OCI-LY7 (cell line): ENCODE data around the gene LYPD1. TPM values are rescaled to one million over a fixed set of nuclear protein-coding genes. Genes with fewer than 3 reads are reported as not detected.
A peak's percentile ranks its signal among the peaks of the same experiment; 100 is the strongest.

Source experiments
- BruUV-seq: library from RNA; stranded (reverse); fragments of 400-500 nt; replicated peaks from 2 replicates; lab custom pipeline; 2021; lab: Mats Ljungman, UMichigan
- CTCF ChIA-PET: fragments of 300-600 bp; sonication (Branson Sonifier 250); formaldehyde crosslinking; loops from one replicate; lab custom pipeline; 2022; ENCODE audit warnings: antibody characterized with exemption; ENCODE audit not compliant: unreplicated experiment; lab: Charles Lee
- POLR2A ChIA-PET: fragments of 300-600 bp; sonication (Branson Sonifier 250); formaldehyde crosslinking; loops from one replicate; lab custom pipeline; 2022; ENCODE audit warnings: antibody characterized with exemption; lab: Charles Lee
- DNase-seq: peaks from one replicate; pipeline ENCODE4 v3.0.0-alpha.2; 2015; ENCODE audit warnings: low spot score
- H2AFZ ChIP-seq: fragments of 200-600 bp; sonication (generic), shearing (Covaris generic); 2 replicates; pipeline ENCODE4 v1.6.1; 2014; ENCODE audit warnings: mild to moderate bottlenecking, antibody characterized with exemption, low read length, moderate library complexity
- H3K27ac ChIP-seq: fragments of 200-600 bp; sonication (generic); 2 replicates; pipeline ENCODE4 v1.5.1; 2014; ENCODE audit warnings: mixed run types, low read depth, mild to moderate bottlenecking, moderate library complexity, low read length, inconsistent platforms; ENCODE audit not compliant: poor library complexity, severe bottlenecking
- H3K36me3 ChIP-seq: fragments of 200-600 bp; sonication (generic); 2 replicates; pipeline ENCODE4 v1.6.1; 2014; ENCODE audit warnings: mild to moderate bottlenecking, antibody characterized with exemption, low read length, moderate library complexity, mixed read lengths; ENCODE audit not compliant: insufficient read depth
- H3K4me1 ChIP-seq: fragments of 200-600 bp; sonication (generic); 2 replicates; pipeline ENCODE4 v1.5.1; 2014; ENCODE audit warnings: mild to moderate bottlenecking, low read length; ENCODE audit not compliant: insufficient read depth, poor library complexity, severe bottlenecking
- H3K4me2 ChIP-seq: fragments of 200-600 bp; sonication (generic); 2 replicates; pipeline ENCODE4 v1.6.1; 2014; ENCODE audit warnings: mild to moderate bottlenecking, low read length
- H3K4me3 ChIP-seq: fragments of 200-600 bp; sonication (generic); 2 replicates; pipeline ENCODE4 v1.5.1; 2014; ENCODE audit warnings: mild to moderate bottlenecking, low read depth, low read length; ENCODE audit not compliant: poor library complexity, severe bottlenecking
- H3K79me2 ChIP-seq: fragments of 200-600 bp; sonication (generic); 2 replicates; pipeline ENCODE4 v1.6.1; 2016; ENCODE audit warnings: low read depth, mild to moderate bottlenecking, low read length, moderate library complexity, mixed read lengths; ENCODE audit not compliant: insufficient read depth
- H3K9me2 ChIP-seq: fragments of 200-600 bp; sonication (generic); 2 replicates; pipeline ENCODE4 v1.6.1; 2016; ENCODE audit warnings: mild to moderate bottlenecking, low read length, mixed read lengths; ENCODE audit not compliant: insufficient read depth
- H3K9me3 ChIP-seq: fragments of 200-600 bp; sonication (generic); 2 replicates; pipeline ENCODE4 v1.6.1; 2014; ENCODE audit warnings: mild to moderate bottlenecking, mixed run types, low read length, mixed read lengths
- H4K20me1 ChIP-seq: fragments of 200-600 bp; sonication (generic); 2 replicates; pipeline ENCODE4 v1.6.1; 2014; ENCODE audit warnings: mild to moderate bottlenecking, antibody characterized with exemption, low read length, moderate library complexity, mixed read lengths; ENCODE audit not compliant: insufficient read depth
- EZH2phosphoT487 ChIP-seq: fragments of 200-600 bp; sonication (generic); IDR thresholded peaks from 2 replicates; pipeline ENCODE4 v1.6.1; 2018; ENCODE audit warnings: low read depth, borderline replicate concordance, mild to moderate bottlenecking, mixed run types, antibody characterized with exemption, low read length, moderate library complexity, mixed read lengths
- intact Hi-C: fragments of 100-400 bp; cut with micrococcal nuclease; formaldehyde crosslinking; loops from one replicate; pipeline ENCODE4 v1.10.0; 2022; ENCODE audit not compliant: unreplicated experiment
- total RNA-seq, 2 experiments: library from RNA; depleted of rRNA in 1 of 2; stranded (reverse); fragments of >200 nt in 1 of 2; shearing (Covaris generic) in 1 of 2; gene quantifications; 2 replicates each; pipeline ENCODE4 v1.2.3, GENCODE V29; 2014 to 2022
- TF ChIP-seq, protein P1 (sequence below): fragments of 200-600 bp; sonication (generic); conservative IDR thresholded peaks from 2 replicates; pipeline ENCODE4 v1.5.1; 2014; ENCODE audit warnings: mild to moderate bottlenecking, antibody characterized with exemption, low read length, moderate library complexity, mixed read lengths

Gene LYPD1
- total RNA-seq, 2 experiments from 2014 or later: 1.4 to 1.8 TPM

DNA sequence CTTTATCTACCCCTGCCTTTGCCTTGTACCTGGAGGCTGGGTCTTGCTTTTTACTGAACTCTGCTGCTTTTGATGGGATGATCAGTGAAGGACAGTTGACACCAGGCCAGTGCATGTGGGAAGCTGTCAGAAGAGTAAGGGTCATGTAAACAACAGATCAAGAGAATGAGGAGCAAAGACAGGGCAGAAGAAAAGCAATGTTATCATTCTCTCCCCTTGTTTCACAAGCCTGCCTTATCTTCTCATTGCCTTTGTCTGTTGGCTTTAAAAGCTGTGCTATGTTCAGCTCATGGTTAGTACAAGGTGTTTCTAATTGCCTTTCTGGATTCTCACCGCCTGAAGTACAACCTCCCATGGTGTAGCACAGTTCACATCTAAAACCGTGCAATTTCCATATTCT lies 27.6 kb downstream of the LYPD1 start:
- Histone ChIP-seq H3K4me3 (no peak overlapping the region), H3K36me3 (no peaks in the 10 kb centered on the region), H2AFZ (peak overlapping the region; percentile 77; the same call in 1 of the 2 replicates), H3K9me2 (no peaks in the 10 kb centered on the region), H3K27ac (peak overlapping the region; percentile 53), H3K4me1 (peaks cover 70% of the 10 kb centered on the region), H3K4me2 (peak overlapping the region; percentile 67), H3K9me3 (no peaks in the 10 kb centered on the region), H3K79me2 (no peaks in the 10 kb centered on the region), H4K20me1 (no peaks in the 10 kb centered on the region)
- TF ChIP-seq, protein P1, sequence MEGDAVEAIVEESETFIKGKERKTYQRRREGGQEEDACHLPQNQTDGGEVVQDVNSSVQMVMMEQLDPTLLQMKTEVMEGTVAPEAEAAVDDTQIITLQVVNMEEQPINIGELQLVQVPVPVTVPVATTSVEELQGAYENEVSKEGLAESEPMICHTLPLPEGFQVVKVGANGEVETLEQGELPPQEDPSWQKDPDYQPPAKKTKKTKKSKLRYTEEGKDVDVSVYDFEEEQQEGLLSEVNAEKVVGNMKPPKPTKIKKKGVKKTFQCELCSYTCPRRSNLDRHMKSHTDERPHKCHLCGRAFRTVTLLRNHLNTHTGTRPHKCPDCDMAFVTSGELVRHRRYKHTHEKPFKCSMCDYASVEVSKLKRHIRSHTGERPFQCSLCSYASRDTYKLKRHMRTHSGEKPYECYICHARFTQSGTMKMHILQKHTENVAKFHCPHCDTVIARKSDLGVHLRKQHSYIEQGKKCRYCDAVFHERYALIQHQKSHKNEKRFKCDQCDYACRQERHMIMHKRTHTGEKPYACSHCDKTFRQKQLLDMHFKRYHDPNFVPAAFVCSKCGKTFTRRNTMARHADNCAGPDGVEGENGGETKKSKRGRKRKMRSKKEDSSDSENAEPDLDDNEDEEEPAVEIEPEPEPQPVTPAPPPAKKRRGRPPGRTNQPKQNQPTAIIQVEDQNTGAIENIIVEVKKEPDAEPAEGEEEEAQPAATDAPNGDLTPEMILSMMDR: no peak
- no peak for TF ChIP-seq EZH2phosphoT487
- DNase-seq: no peak
- BruUV-seq: no TSS peak
- CTCF ChIA-PET: no interaction called here
- POLR2A ChIA-PET: interaction anchor here (0.7 to 1.3 kb wide), 2 partner anchors 9 to 22 kb away, joined by 3 to 5 read pairs; no protein-coding TSS in a partner anchor
- intact Hi-C loops: loop anchor here (10.0 kb wide), 1 partner anchor 1548 kb away; the partner anchor contains the start of gene FAM168B

DNA sequence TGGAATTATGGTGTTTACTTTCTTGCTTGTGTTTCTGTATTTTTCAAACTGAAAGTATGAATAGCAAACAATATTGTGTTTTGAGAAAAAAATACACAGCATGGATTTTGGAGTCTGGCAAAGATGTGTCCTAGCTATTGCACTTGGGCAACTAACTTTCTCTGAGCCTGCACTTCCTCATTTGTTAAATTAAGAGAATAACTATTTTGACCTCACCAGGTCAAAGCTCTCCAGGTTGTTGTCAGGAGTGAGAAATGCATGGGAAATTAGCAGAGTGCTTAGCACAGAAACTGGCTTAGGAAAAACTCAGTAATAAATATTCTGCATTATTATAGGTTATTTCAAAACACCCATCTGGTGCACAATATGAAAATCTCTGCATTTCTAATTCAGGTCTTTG lies 28.2 kb downstream of the LYPD1 start:
- Histone ChIP-seq H3K36me3 (no peaks in the 10 kb centered on the region), H3K27ac (peak overlapping the region; percentile 53), H2AFZ (peak overlapping the region; percentile 77; the same call in 1 of the 2 replicates), H3K9me2 (no peaks in the 10 kb centered on the region), H4K20me1 (no peaks in the 10 kb centered on the region), H3K4me3 (no peak overlapping the region), H3K4me2 (peak overlapping the region; percentile 67), H3K79me2 (no peaks in the 10 kb centered on the region), H3K4me1 (peaks cover 64% of the 10 kb centered on the region), H3K9me3 (no peaks in the 10 kb centered on the region)
- POLR2A ChIA-PET: interaction anchor here (0.7 to 1.3 kb wide), 2 partner anchors 10 to 23 kb away, joined by 3 to 5 read pairs; no protein-coding TSS in a partner anchor
- no peak for DNase-seq
- no peak for TF ChIP-seq EZH2phosphoT487
- TF ChIP-seq, protein P1: no peak
- no TSS peak for BruUV-seq
- CTCF ChIA-PET: no interaction called here
- intact Hi-C loops: loop anchor here (10.0 kb wide), 1 partner anchor 1547 kb away; the partner anchor contains the start of gene FAM168B

DNA sequence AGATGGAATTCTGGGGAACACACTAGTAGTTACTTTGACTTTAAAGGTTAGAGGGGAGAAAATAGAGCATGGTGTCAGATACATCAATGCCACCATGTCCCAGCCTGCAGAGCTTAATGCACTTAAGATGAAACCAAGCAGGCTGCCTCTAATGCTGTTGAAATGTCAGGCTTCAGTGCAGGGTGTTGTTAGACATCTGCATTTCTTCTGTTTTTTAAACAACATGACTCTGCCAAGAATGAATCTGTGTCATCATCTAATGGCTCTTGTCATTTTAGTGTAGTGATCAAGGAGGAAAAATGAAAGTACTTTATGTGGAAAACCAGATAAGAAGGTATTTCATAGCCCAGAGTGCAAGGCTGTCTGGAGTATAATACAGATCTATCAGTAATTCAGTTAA lies 29.9 kb downstream of the LYPD1 start:
- POLR2A ChIA-PET: no interaction called here

More for the DNA sequence above, 29.9 kb downstream of the LYPD1 start:
- Histone ChIP-seq H3K79me2 (no peaks in the 10 kb centered on the region), H3K9me2 (no peaks in the 10 kb centered on the region), H3K27ac (no peak overlapping the region), H3K4me2 (no peak overlapping the region), H3K4me3 (no peak overlapping the region), H3K9me3 (no peaks in the 10 kb centered on the region), H3K36me3 (no peaks in the 10 kb centered on the region), H2AFZ (no peak overlapping the region), H4K20me1 (no peaks in the 10 kb centered on the region), H3K4me1 (peaks cover 48% of the 10 kb centered on the region)
- no TSS peak for BruUV-seq
- intact Hi-C loops: loop anchor here (10.0 kb wide), 1 partner anchor 1545 kb away; the partner anchor contains the start of gene FAM168B
- TF ChIP-seq, protein P1: no peak
- no peak for TF ChIP-seq EZH2phosphoT487
- no peak for DNase-seq
- CTCF ChIA-PET: no interaction called here
